NCI-H510A treated with DMSO at 0.1 percent for 48 hours (cell line): ENCODE measurements around the gene KLF3.

Experiments
- DNase-seq: peaks from one replicate; lab custom pipeline; 2025; lab: John Stamatoyannopoulos, UW

The KLF3 gene

DNA sequence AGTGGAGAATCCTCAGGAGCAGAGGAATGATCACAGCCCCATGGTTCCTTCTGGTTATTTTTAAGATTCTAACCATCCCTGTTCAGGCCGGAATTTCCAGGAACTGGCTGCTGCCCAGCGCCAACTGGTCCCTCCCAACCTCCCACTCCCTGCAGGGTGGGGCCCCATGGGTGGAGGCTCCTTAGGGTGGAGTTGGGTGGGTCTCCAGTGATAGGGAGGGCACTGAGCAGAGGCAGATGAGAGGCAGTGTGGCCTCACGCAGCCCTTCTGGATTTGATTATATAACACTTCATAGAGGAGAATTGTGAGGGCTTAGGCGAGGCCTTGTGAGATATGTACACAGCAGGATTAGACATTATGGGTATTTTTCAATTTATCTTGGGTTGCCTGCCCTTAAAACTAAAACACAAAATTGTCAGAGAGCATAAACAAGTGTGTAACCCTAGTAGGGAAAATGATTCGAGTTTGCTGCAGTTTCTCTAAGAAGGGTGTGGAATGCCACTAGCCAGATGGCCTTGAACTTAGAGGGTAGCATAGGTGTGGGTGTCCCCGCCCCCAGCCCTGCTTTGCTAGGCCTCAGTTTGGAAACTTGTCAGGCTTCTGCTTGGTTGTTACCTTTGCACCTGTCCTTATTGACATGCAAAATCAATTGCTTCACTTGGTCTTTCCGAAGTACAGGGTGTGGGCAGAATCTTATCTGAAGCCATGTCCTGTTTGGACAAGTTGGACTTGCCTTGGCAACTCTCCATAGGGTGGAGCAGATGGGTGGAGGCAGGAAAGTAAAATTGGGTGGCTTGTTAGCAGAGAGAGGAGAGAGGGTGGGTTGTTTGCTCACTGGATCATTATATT, 9.4 kb downstream of the KLF3 start:
- peak; percentile 60 for DNase-seq

DNA sequence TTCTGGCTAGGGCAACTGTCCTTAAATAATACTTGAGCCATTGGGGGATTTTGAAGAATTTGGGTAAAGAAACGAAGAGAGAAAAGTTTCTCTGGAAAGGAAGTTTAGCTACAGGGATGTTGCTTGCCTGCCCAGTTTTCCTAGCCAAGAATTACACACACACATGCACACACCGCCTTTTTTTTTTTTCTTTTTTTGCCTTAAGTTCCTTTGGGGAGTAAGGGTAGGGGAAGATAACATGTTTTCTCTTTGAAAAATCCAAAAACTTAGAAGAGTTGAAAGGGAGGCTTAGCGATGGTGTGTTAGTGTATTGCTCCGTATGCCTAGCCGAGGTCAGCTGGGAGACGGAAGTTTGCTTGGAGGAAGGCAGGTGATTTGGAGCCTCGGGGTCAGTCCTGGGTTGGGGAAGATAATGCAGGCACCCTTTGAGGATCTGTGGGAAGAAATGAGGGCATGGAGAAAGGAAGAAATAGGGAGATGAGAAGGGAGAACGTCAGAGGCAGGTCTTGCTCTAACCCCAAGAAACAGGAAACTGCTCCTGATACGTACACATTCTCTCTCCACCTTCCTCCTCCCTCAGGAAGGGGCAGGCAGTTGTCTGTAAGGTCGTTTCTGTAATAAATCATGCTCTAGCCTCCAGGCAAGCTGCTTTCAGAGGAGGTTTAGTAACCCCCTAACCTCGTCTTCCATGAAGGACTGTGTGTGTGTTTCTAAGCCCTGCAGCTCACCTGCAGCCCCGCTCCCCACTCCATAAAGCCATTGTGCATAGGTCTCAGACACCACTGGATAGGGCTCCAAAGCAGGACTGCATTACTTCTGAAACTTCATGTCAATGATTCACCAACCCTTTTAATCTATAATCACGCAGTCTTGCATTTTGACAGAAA, 10.5 kb downstream of the KLF3 start:
- no peak for DNase-seq

DNA sequence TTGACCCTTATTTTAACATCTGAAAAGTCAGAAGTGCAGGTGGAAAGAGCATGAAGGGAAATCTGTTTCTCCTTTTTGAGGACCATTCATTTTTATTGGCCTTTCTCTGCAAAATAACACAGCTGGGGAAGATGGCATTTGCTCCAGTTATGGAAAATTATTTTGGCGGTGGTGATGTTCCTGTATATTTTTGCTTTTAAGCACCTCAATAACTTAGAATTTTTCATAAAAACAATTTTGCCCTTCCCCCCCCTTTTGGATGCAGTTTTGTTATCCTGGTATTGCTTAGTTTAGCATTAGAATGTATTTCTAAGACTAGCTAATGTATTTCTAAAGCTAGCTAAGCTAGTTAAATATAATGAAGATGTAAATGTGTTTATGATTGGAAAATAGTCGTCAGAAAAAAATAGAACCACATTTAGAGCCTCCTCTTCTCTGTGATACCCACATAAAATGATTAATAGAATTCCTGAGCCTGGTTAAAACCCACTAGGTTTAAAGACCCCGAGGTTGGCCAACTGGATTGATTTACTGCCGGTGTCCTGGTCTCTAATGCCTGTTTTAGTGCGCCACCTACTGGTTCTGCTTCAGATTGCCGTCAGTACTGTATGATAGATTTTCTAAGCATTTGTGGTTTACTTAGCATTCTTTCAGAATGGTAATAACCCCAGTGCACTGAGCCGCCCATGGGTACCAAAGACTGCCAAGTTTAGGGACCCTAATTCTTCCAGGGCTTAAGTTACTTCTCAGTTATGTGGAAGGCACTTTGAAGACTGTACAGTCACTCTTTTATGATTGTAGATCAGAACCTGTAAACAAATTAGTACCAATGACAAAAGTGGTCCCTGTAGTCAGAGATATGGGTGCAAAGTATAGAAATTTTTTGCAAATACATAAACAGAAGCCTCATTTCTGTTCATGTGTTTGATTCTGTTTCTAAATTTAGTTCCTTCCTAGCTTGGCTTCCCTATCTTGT, 11.4 kb downstream of the KLF3 start:
- DNase-seq, result peak; percentile 48

DNA sequence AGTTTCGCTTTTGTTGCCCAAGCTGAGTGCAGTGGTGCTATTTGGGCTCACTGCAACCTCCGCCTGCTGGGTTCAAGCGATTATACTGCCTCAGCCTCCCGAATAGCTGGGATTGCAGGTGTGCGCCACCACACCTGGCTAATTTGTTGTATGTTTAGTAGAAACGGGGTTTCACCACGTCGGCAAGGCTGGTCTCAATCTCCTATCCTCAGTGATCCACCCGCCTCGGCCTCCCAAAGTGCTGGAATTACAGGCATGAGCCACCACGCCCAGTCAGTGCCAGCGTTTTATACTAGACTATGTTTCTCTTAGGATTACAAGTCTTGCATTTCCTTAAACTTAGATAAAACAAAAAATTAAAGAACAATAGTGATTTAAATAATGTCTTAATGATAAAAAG, 13.0 kb downstream of the KLF3 start:
- no peak for DNase-seq

DNA sequence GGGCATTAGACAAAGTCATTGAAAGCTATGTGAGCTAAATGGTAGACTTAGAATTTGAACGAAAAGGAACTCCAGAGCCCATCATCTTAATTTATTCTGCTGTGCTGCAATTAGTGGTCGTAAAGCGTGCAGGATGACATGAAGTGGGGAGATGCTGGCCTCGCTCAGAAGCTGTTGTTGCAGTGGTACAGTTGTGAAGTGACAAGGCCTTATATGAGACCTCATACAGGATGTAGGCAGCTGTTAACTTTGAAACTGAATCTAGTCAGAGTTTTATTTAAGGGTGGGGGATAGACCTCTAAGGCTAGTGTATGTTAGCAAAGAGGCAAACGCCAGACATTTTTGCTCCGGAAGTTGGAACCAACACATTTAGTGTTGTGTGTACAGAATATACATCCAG, 13.4 kb downstream of the KLF3 start:
- no peak for DNase-seq

DNA sequence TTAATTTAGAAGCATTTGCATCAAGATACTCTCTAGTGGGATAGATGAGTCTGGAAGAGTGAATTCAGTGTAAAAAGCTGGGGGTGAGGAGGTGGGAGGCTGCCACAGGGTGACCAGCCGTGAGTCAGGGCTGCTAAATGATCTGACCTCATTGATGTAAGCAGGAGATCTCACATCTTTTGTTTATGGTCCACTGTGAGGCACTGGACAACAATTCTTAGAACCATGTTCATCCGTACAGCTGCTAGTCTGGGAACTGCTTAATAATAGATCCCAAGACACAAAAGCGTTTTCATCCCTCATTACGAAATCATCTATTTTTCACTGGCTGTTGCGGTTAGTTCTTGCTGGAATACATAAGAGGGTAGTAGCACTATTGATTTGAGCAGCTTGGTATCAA, 14.1 kb downstream of the KLF3 start:
- no peak for DNase-seq

DNA sequence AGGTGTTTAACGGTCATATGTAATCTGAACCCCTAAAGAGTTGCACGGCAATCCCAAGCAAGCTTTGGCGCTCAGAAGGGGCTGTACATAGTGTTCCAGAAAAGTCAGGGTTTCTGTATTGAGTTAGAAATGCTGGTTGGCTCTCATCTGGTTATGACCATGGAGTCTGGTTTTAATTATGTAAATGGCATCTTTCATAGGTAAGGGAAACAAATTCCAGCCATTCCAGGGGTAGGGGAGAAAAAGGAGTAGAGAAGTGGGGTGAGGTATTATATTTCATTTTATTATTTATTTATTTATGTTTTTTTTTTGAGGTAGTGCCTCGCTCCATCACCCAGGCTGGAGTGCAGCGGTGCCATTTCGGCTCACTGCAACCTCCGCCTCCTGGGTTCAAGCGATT, 15.9 kb downstream of the KLF3 start:
- no peak for DNase-seq

DNA sequence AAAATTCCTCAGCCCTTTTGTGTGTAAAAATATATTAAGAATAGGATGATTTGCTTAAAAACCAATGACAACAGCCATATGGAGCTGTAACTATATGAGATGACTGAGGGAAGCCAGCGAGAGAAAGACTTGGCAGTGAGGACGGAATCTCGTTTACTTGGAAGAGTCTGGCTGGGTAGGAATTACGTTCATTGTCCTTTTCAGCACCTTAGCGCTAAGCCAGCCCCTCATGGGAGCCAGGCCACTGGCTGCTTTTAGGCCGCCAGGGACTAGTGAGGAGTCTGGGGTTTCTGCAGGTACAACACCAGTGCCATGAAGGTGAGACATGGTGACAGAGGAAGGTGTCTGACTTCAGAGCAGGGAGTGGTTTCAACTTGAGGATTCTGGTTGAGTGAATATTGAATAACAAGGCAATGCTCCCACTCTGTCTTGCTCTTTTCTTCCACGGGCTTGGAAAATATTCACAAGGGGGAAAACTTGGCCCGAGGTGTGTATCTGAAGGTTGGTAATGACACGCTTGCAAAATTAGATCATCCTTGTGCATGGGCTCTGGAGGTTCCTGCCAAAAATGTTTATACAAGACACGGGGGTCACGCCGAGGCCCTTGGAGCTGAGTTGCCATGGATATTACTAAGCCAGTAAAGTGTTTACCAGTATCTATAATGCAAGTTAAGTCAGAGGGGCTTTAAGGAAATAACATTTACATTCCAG, 17.4 kb downstream of the KLF3 start:
- no peak for DNase-seq

DNA sequence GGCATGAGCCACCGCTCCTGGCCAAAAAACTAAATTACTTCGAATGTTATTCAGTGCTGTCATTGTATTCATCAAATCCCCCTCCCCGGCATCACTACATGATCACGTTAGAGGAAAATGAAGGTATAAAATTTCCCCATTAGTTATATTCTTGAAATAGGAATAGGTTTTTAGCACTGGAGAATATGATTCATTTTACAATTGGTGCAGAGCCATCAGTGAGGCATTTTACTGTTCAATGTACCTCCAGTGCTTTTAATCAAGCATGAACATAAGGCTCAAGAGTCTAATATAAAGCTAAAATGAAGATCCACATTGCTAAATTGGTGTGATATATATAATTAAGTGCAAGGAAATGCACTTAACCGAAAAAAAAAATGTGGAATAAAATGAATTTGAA, 18.3 kb downstream of the KLF3 start:
- DNase-seq, result no peak

DNA sequence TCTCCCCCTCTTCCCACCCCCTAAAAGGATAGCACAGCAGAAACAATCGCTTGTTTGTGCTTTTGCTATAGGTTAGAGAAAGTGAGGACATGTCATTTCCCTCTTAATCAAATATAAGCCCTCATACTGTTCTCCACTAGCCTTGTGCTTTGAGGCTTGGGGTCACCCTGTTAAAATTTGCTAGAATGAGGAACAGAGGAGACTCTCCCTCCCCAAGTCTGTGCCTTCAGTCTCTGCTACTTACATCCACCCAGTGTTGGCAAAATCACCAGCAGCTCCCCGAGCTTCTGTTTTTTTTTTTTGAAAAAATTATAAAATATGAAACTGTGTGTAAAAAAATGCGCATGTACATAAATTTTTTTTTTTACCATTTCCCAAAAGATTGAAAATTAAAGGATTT, 19.3 kb downstream of the KLF3 start:
- no peak for DNase-seq

DNA sequence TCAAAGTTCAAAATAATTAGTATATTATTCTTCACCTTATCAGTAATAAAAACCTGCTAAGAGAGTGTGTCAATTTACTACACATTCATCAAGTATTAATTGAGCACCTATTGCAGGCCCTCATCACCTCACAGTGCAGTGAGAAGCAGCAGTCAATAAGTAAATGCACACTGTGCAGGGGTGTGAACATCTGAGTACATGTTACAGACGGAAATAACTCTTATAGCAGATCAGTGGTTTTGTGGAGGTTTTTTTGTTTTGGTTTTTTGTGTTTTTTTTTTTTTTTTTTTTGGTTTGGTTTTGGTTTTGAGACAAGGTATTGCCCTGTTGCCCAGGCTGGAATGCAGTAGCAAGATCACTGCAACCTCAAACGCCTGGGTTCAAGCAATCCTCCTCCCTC, 20.3 kb downstream of the KLF3 start:
- no peak for DNase-seq

DNA sequence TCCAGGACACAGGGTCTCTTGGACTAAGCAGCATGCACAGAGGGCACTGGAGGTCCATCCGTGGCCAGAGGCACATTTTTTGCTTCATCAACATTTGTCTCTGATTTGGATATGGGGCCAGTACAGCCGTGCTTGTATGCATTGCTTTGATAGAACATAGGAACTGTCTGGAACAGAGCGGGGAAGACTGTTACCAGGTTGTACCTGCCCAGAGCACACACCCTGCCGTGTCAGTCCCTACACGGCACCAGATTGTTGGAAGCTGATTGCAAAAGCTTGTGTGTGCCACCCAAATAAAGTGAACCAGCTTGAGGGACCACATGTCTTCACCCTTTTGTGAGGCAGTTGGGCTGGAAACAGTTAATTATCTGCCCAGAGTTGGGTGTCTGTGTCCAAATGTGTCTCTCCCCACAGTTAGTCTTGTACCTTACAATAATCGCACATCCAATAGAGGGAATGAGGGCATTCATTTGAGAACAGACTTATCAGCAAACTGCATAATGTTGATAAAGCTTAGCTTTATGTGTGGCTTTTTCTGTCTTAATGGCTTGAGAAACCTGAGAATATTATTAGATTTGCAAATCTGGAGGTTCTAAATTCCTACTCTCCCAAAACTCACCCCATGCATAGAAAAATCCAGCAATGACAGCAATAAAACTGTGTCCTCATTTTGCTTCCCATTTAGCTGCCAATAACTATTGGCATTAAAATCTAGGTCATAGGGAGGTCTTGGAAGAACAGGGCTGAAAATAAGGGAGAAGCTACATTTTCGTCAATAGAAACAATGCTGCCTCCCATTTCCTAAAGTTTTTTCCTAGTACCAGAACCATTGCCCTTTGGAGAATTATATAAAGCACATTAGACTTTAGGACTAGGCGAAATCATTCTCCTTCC, 21.2 kb downstream of the KLF3 start:
- no peak for DNase-seq

DNA sequence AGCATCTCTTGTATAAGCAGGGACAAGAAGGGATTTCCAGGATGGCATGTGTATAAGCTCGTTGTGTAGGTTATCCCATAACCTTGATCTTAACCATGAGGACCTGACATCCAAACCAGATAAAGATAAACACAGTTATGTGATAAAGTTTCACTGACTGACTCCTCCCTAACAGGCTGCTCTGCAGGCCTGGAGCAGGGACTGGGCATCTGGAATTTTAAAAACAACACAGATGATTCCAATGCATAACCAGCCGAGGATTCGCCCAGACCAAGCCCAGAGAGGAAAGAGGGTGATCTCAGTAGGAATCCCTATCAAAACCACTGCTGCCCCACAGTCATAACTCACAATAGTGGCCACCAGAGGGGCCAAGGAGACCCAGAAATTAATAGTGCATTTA, 22.7 kb downstream of the KLF3 start:
- no peak for DNase-seq

DNA sequence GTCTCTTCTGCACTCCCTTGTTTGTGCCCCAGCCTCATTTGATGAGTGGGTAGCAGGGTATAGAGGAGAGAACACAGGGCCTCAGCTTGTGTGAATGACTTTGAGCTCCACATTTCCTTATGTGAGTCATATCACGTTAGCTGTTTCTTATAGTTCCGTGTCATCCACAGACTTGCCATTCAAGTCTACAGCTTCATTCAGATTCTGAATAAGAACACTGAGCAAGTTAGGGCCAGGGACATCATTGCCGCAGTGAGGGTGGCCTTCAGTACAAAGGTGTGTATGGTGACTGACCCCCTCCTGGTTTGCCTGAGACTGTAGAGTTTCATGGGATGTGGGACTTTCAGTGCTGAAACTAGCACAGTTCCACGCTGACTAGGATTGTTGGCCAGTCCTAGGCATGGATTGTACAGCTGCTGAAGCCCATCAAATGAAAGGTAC, 23.6 kb downstream of the KLF3 start:
- DNase-seq, result no peak

DNA sequence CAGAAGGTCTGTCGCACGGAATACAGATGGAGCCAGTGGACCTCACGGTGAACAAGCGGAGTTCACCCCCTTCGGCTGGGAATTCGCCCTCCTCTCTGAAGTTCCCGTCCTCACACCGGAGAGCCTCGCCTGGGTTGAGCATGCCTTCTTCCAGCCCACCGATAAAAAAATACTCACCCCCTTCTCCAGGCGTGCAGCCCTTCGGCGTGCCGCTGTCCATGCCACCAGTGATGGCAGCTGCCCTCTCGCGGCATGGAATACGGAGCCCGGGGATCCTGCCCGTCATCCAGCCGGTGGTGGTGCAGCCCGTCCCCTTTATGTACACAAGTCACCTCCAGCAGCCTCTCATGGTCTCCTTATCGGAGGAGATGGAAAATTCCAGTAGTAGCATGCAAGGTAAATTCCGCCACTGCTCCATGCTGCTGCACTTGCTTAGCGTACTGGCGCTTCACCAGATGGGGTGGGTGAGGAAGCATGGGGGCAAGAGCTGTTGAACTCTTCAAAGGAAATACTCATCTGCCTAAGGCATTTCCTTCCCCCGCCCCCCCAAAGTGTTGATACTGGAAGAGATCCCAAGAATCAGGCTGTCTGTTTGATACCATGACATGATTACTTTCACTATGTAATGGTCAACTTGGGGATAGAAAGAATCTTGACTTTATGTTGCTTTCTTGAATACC, 24.8 kb downstream of the KLF3 start:
- DNase-seq, result no peak

DNA sequence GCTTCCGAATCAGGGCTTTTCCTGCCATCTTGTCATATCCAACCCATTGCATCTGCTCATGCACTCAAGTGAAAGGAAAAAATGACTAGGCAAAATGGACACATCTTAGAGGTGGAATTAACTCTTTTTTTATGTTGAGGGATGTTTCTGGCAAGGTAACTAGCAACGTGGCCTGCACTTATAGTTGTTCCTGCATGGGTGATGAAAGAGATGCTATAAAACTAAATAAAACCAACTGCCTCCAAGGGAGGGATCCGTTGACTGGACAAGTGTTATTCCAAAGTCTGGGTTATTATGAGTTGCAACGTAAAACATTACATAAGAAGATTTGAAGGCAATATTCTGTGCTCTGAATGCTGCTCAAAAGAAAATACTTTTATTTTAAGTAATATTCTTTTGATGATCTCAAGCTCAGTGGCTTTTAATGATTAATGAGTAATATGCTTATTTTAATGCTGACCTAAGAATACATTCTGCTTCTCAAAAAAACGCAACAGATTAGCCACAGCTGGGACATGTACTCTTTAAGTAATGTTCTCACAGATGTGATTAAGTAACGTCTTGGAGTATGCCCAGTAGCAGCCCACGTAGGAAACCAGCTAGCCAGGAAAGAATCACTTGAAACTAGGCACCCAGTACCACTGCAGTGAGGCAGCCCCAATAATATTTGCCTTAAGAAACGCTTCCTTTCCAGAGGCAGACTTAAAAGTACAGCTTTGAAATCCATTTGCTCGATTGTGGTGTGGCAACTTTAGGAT, 27.4 kb downstream of the KLF3 start:
- no peak for DNase-seq

DNA sequence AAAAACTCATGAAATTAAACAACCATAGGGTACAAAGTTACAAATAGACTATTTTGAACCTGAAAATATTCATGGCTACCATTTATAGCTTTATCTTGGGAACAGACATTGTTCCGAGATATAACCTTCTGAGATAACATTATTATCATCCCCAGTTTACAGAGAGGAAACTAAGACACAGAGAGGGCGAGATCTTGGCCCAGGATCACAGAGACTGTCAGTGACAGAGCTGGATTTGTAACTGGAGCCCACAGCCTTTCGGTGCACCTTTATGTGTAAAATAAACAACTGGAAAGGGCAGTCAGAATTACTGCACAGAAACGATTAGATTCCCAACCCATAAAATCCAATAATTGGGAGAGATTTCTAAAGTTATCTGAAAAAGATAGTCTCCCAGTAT, 28.4 kb downstream of the KLF3 start:
- no peak for DNase-seq

DNA sequence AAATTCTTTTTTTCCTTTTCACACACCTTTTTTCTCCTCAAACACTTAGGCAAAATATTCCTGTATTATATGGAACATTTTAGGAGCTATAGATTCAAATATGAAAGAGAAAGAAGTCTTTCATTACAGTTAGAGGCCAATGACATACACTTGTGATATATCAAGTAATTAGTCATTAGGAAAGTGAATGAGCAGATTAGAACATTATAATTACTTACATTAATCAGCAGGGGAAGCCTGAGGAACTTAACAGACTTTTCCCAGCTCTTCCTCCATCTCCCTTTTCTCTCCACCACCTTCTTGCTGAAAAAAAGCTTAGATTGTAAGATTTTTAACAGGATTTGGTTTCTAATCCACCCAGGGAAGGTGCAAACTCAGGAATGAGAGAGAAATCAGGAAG, 29.6 kb downstream of the KLF3 start:
- DNase-seq, result no peak

DNA sequence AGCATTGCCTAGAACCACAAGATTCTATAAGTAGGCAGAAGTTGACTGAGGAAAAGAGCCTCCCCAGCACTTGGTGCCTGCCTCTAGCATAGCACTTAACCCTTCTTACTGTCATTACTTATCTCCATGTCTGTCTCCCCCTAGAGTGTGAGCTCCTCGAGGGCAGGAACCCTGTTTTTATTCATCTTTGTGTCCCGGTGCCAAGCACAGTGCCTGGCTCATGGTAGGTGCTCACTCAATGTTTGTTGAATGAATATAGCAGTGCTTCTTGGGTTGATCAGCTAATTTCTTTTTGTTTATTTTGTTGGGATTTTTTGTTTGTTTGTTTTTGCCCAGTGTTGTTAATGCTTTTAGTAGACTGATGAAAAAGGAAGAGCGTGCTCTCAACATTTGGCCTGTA, 30.3 kb downstream of the KLF3 start:
- no peak for DNase-seq
